VCaP (cell line): Measurements from ENCODE around the gene CCR4.

Source experiments
- H3K27ac ChIP-seq: fragments of 450-650 bp; 2 replicates; pipeline ENCODE4 v1.5.1; 2017
- TF ChIP-seq, protein P1 (sequence below): fragments of 450-650 bp; conservative IDR thresholded peaks from 2 replicates; pipeline ENCODE4 v1.5.1; 2017; ENCODE audit warnings: mild to moderate bottlenecking, moderate library complexity

Gene CCR4

DNA sequence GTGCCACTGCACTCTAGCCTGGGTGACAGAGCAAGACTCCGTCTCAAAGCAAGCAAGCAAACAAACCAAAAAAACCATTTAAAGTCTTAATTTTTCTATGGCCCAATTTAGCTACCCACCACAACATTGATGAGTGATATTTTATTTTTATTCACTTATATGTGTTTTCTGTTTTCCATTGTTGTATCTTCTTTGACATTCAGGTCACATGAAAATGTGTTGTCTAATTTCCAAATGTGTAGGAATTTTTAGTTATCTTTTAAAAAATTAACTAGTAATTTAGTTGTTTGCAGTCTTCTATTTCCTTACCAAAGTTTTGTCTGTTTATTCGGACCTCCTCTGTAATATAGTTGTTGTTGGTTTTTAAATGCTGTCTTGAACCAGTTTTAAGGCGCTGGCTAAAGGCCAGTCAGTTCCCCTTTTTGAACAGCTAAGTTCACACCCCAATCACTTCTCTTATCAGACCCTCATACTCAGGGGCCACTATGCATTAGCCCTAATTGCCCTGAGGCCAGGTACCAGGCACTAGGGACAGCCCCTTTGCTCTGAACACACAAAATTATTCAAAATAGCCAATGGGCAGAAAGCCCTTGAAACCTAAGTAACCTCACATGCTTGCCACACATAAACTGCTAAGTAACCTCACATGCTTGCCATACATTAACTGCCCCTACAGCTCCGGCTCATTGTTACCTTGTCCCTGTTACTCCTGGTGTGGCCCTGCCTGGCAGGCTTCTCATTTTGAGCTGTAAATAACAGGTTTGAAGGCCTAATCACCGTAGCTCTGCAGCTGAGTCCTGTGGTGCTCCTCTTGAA lies 4.3 kb upstream of the CCR4 start:
- peak overlapping the region; percentile 10; the same call in 1 of the 2 replicates for H3K27ac ChIP-seq
- TF ChIP-seq, protein P1, sequence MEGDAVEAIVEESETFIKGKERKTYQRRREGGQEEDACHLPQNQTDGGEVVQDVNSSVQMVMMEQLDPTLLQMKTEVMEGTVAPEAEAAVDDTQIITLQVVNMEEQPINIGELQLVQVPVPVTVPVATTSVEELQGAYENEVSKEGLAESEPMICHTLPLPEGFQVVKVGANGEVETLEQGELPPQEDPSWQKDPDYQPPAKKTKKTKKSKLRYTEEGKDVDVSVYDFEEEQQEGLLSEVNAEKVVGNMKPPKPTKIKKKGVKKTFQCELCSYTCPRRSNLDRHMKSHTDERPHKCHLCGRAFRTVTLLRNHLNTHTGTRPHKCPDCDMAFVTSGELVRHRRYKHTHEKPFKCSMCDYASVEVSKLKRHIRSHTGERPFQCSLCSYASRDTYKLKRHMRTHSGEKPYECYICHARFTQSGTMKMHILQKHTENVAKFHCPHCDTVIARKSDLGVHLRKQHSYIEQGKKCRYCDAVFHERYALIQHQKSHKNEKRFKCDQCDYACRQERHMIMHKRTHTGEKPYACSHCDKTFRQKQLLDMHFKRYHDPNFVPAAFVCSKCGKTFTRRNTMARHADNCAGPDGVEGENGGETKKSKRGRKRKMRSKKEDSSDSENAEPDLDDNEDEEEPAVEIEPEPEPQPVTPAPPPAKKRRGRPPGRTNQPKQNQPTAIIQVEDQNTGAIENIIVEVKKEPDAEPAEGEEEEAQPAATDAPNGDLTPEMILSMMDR = no peak

DNA sequence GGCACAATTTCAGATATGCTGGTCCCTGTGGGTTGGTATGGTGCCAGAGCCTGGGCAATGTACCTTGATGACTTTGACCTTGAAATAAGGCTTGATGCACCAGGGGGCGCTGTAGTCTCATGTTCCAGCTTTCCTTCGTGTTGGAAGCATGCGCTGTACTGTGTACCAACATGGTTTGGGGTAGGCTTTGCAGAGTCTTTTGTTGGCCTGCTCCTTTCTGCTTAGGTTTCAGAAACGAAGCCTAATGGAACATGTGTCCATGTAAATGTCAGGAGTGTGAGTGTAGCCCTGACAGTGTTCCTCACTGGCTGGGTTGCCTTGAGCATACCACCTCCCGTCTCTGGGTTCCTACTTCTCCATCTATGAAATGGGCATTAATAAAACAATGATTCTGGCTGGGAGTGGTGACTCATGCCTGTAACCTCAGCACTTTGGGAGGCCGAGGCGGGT lies 3.6 kb upstream of the CCR4 start:
- TF ChIP-seq, protein P1 = peak; percentile 86
- H3K27ac ChIP-seq = peak overlapping the region; percentile 10; the same call in 1 of the 2 replicates

DNA sequence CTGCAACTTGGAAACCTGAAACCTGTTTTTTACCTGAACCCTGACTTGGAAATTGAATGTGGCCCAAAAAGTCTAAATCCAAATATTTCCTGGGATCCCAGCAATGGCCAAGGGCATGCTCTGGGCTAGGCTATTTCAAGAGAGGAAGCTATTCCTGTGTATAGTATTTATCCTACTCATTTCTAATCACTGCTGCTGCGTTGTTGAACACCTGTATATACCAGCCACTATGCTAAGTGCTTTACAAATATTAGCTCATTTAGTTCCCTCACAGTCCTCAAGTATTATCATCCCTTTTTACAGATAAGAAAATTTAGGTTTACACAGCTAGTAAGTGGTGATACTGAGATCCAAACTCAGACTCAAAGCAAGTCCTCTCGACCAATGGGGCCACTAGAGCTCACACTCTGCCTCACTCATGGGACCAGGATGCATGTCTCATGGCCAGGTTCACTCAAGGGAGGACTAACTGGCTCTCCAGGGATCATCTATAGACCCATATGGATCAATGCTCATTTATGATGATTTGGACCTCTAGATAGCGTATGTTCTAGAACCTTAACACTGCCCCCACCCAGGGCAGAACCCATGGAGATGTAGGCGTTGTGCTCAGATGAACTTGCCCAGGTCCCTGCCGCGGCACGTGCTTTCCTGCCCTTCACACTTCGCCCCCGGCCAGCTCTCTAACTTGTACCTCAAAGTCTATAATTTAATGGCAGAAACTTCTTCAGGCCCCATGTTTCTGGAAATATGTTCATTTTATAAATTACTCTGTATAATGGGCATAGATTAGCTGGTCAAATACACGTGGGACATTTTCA lies 2.6 kb upstream of the CCR4 start:
- H3K27ac ChIP-seq = no peak overlapping the region
- TF ChIP-seq, protein P1 = no peak

DNA sequence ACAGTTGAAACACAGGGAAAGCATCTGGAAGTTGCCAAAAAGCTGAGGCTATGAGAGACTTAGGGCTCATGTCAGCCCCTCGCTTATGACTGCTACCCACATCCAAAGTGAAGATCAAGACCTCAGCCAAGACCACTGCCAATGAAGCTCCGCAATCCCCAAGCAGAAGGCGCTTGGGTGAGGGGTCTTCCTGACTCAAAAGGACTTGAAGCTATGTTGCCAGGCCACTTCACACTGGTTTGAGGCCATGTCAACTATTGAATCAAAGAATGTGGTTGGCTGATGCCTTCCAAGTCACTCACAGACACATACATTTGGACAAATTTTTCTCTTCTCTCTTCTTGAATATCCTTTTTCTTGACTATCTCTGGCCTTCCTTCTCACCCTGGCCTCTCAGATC lies 928 bp upstream of the CCR4 start:
- TF ChIP-seq, protein P1 = no peak
- no peak overlapping the region for H3K27ac ChIP-seq

DNA sequence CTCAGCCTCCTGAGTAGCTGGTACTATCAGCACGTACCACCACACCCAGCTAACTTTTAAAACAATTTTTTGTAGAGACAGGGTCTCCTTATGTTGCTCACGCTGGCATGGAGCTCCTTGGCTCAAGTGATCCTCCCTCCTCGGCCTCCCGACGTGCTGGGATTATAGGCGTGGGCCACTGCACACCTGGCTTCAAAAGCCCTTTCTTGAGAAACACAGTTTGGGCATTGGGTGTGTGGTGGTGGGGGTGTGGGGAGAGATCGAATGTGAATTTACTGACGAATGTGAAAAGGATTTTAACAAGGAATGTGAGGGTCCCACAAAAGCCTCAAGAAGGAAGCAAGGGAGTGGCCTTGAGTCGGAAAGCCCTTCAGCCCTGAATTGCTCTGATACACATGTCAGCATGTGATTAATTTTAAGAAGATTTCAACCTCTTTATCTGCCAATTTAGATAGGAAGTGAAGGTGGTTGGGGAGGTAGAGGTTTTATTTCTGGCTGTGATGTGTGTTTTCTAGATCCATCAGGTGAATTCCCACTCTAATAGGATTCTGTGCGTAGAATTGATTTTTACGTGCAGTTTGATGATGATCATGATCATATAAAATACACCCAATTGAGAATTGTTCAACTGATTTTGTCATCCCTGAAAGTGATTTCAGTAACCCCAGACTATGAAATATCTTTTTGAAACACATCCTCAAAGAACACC lies 1.1 kb downstream of the CCR4 start:
- TF ChIP-seq, protein P1 = no peak

DNA sequence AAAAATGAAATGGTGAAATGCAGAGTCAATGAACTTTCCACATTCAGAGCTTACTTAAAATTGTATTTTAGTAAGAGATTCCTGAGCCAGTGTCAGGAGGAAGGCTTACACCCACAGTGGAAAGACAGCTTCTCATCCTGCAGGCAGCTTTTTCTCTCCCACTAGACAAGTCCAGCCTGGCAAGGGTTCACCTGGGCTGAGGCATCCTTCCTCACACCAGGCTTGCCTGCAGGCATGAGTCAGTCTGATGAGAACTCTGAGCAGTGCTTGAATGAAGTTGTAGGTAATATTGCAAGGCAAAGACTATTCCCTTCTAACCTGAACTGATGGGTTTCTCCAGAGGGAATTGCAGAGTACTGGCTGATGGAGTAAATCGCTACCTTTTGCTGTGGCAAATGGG lies 3.1 kb downstream of the CCR4 start:
- TF ChIP-seq, protein P1 = no peak
- no peak overlapping the region for H3K27ac ChIP-seq

More for the DNA sequence above, 1.1 kb downstream of the CCR4 start:
- no peak overlapping the region for H3K27ac ChIP-seq
